ENCODE measurements around the gene TMEM201. TPM values are rescaled to one million over a fixed set of nuclear protein-coding genes. Genes with fewer than 3 reads are reported as not detected.

Gene TMEM201
- total RNA-seq, 1 donor from 2014 or later, result 35.1 TPM

GRCh38 chr1:9606458-9606857, 17.7 kb downstream of the TMEM201 start:
- H3K27ac Mint-ChIP-seq (ENCODE audit: unreplicated experiment), result no peak overlapping the region
- peaks cover 5% of the 10 kb centered on the region for H3K27me3 Mint-ChIP-seq (ENCODE audit: unreplicated experiment)
- H3K36me3 Mint-ChIP-seq (ENCODE audit: unreplicated experiment), result no peaks in the 10 kb centered on the region
- no peak overlapping the region for H3K4me3 Mint-ChIP-seq (ENCODE audit: unreplicated experiment)
- TF ChIP-seq, protein P1, sequence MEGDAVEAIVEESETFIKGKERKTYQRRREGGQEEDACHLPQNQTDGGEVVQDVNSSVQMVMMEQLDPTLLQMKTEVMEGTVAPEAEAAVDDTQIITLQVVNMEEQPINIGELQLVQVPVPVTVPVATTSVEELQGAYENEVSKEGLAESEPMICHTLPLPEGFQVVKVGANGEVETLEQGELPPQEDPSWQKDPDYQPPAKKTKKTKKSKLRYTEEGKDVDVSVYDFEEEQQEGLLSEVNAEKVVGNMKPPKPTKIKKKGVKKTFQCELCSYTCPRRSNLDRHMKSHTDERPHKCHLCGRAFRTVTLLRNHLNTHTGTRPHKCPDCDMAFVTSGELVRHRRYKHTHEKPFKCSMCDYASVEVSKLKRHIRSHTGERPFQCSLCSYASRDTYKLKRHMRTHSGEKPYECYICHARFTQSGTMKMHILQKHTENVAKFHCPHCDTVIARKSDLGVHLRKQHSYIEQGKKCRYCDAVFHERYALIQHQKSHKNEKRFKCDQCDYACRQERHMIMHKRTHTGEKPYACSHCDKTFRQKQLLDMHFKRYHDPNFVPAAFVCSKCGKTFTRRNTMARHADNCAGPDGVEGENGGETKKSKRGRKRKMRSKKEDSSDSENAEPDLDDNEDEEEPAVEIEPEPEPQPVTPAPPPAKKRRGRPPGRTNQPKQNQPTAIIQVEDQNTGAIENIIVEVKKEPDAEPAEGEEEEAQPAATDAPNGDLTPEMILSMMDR (IDR thresholded peaks at IDR 0.05; ENCODE audit: partially characterized antibody, unreplicated experiment), result no peak
- no peak for DNase-seq
- H3K4me1 Mint-ChIP-seq (ENCODE audit: low read depth, unreplicated experiment), result no peaks in the 10 kb centered on the region
- H3K9me3 Mint-ChIP-seq (ENCODE audit: unreplicated experiment), result no peaks in the 10 kb centered on the region

- no peak for DNase-seq
- Mint-ChIP-seq H3K4me1 (ENCODE audit: low read depth, unreplicated experiment) (no peaks in the 10 kb centered on the region), H3K9me3 (ENCODE audit: unreplicated experiment) (no peaks in the 10 kb centered on the region), H3K4me3 (ENCODE audit: unreplicated experiment) (no peak overlapping the region), H3K27ac (ENCODE audit: unreplicated experiment) (no peak overlapping the region), H3K27me3 (ENCODE audit: unreplicated experiment) (peaks cover 5% of the 10 kb centered on the region), H3K36me3 (ENCODE audit: unreplicated experiment) (no peaks in the 10 kb centered on the region)
- TF ChIP-seq, protein P1 (IDR thresholded peaks at IDR 0.05; ENCODE audit: partially characterized antibody, unreplicated experiment), result no peak
Measured at GRCh38 chr1:9606948-9607347, 18.2 kb downstream of the TMEM201 start.

DNA sequence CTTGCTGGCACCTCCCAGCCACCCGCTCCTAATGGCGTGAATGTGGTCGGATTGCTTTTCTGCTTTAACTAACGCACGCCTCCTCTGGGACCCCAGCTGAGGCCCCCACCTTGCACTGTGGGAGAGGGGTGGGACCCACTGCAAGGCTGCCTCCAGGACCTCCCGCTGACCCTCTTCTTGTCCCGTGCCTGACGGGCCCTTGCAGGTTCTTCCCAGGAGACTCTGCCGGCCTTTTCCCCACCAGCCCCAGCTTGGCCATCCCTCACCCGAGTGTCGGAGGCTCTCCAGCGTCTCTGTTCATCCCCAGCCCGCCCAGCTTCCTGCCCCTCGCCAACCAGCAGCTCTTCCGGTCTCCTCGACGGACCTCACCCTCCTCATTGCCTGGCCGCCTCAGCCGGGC, 18.6 kb downstream of the TMEM201 start:
- Mint-ChIP-seq H3K4me1 (ENCODE audit: low read depth, unreplicated experiment) (no peaks in the 10 kb centered on the region), H3K27ac (ENCODE audit: unreplicated experiment) (no peak overlapping the region), H3K9me3 (ENCODE audit: unreplicated experiment) (no peaks in the 10 kb centered on the region), H3K36me3 (ENCODE audit: unreplicated experiment) (no peaks in the 10 kb centered on the region), H3K4me3 (ENCODE audit: unreplicated experiment) (no peak overlapping the region), H3K27me3 (ENCODE audit: unreplicated experiment) (peaks cover 5% of the 10 kb centered on the region)
- no peak for DNase-seq
- TF ChIP-seq, protein P1 (IDR thresholded peaks at IDR 0.05; ENCODE audit: partially characterized antibody, unreplicated experiment), result no peak

DNA sequence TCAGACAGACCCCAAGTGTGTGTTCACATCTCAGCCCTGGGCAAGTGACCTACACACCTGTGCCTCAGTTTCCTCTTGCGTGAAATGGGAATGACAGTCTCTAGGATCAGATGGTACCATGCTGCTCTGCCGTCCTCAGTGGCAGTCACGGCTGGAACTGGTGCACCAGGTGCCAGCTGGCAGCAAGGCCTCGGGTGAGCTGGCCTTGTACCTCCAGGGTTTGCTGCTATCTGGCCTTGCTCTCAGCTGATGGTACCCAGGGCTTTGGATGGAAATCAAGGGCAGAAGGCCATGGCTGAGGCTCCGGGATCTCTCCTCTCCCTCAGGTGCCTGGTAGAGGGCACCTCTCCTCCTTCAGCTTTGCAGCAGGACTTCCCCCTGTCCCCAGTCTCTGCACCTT, 21.3 kb downstream of the TMEM201 start:
- DNase-seq, result no peak
- H3K4me1 Mint-ChIP-seq (ENCODE audit: low read depth, unreplicated experiment), result no peaks in the 10 kb centered on the region

GRCh38 chr1:9610548-9610947, 21.8 kb downstream of the TMEM201 start:
- TF ChIP-seq, protein P1 (IDR thresholded peaks at IDR 0.05; ENCODE audit: partially characterized antibody, unreplicated experiment), result no peak
- Mint-ChIP-seq H3K4me3 (ENCODE audit: unreplicated experiment) (no peak overlapping the region), H3K27me3 (ENCODE audit: unreplicated experiment) (peaks cover 3% of the 10 kb centered on the region)

More for the DNA sequence above, 21.3 kb downstream of the TMEM201 start:
- H3K4me3 Mint-ChIP-seq (ENCODE audit: unreplicated experiment), result no peak overlapping the region
- H3K27me3 Mint-ChIP-seq (ENCODE audit: unreplicated experiment), result peaks cover 3% of the 10 kb centered on the region
- no peak overlapping the region for H3K27ac Mint-ChIP-seq (ENCODE audit: unreplicated experiment)
- no peaks in the 10 kb centered on the region for H3K9me3 Mint-ChIP-seq (ENCODE audit: unreplicated experiment)
- TF ChIP-seq, protein P1 (IDR thresholded peaks at IDR 0.05; ENCODE audit: partially characterized antibody, unreplicated experiment), result no peak
- no peaks in the 10 kb centered on the region for H3K36me3 Mint-ChIP-seq (ENCODE audit: unreplicated experiment)

More at GRCh38 chr1:9610548-9610947, 21.8 kb downstream of the TMEM201 start:
- no peaks in the 10 kb centered on the region for H3K36me3 Mint-ChIP-seq (ENCODE audit: unreplicated experiment)
- H3K4me1 Mint-ChIP-seq (ENCODE audit: low read depth, unreplicated experiment), result no peaks in the 10 kb centered on the region
- no peak for DNase-seq
- H3K27ac Mint-ChIP-seq (ENCODE audit: unreplicated experiment), result no peak overlapping the region
- no peaks in the 10 kb centered on the region for H3K9me3 Mint-ChIP-seq (ENCODE audit: unreplicated experiment)
